Measurements from ENCODE around the gene PNCK. TPM values are rescaled to one million over a fixed set of nuclear protein-coding genes. Genes with fewer than 3 reads are reported as not detected.

The PNCK gene
- total RNA-seq, 1 experiment from 2014 or later, result 26.8 TPM

DNA sequence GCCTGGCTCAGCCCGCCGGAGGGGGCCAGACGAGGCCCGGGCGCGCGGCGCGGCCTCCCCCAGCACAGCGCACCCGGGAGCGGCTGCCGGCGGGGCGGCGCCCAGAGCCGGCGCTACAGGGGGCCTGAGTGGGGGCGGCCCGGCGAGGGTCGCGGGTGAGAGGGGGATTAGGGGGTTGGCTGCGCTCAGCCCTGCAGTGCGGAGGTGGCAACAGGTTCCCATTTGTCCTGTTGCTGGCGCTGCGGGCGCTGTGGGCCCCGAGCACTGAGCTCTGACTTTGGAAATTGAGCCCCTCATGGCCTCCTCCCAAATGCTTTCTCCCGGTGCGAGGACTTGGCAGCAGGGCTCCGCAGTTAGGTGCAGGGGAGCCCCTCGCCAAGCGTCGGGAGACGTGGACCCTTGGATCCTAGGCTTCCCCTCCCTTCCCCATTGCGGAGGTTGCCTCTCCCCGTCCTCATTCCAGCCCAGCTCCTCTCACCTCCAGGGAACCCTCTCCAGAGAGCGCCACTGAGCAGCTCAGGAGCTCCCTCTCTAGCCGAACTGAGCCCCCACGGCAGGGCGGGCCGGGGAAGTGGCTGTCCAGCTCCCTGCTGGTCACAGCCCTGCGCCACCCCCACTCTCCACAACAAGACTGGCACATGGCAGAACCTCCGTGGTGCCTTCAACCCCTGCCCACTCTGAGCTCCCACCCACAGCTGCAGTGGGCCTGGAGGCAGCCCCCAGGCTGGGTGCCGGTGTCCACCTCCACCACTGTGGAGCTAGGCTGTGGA is 29.1 kb downstream of the PNCK start:
- Mint-ChIP-seq H3K9me3 (peaks cover 42 to 61% of the 10 kb centered on the region in 2 experiments), H3K36me3 (ENCODE audit: insufficient read depth in 1 of 3, low read depth in 3 of 3) (peaks cover 0 to 7% (median 2%) of the 10 kb centered on the region in 3 experiments; a peak in 3 of 7 replicates), H3K4me3 (peak overlapping the region; percentile 39 to 76), H3K27ac (no peak overlapping the region; a peak in 1 of 7 replicates), H3K27me3 (ENCODE audit: low read depth) (peaks cover 81% of the 10 kb centered on the region), H3K4me1 (peaks cover 8 to 12% of the 10 kb centered on the region in 2 experiments)
- DNase-seq, result peak; percentile 43
- Histone ChIP-seq H2BK12ac (ENCODE audit: insufficient read length, low read depth, low read length) (no peak overlapping the region), H2AK5ac (ENCODE audit: insufficient read length, low read length) (no peak overlapping the region), H4K8ac (replicated peaks; ENCODE audit: insufficient read length, low read depth, low read length) (no peak overlapping the region), H3K9ac (ENCODE audit: extremely low read depth, insufficient read length, low read length) (no peak overlapping the region), H4K20me1 (ENCODE audit: control insufficient read depth, insufficient read depth, insufficient read length) (no peaks in the 10 kb centered on the region), H2BK20ac (ENCODE audit: low read depth, low read length, poor library complexity, severe bottlenecking) (no peak overlapping the region), H3K79me1 (ENCODE audit: insufficient read depth, low read depth, low read length, poor library complexity, severe bottlenecking) (no peaks in the 10 kb centered on the region), H3K18ac (ENCODE audit: insufficient read length, low read depth, low read length) (no peak overlapping the region), H3K4me1 (ENCODE audit: insufficient read depth, low read length) (no peaks in the 10 kb centered on the region; the same call in 1 of the 2 replicates), H3K14ac (ENCODE audit: insufficient read depth, low read length) (no peak overlapping the region), H3K9me3 (ENCODE audit: control insufficient read depth, low read depth, low read length) (peaks cover 37% of the 10 kb centered on the region), H3K4me2 (ENCODE audit: insufficient read depth, insufficient read length, low read length) (peak overlapping the region; percentile 39), H3K23ac (ENCODE audit: insufficient read length, low read depth, low read length) (no peak overlapping the region), H3K79me2 (ENCODE audit: insufficient read depth, low read length) (no peaks in the 10 kb centered on the region), H3T11ph (ENCODE audit: low read length) (no peak overlapping the region), H3K27ac (ENCODE audit: insufficient read length, low read depth, low read length) (no peak overlapping the region), H2BK120ac (ENCODE audit: low read depth, low read length, poor library complexity, severe bottlenecking) (no peak overlapping the region), H4K5ac (ENCODE audit: insufficient read length, low read depth, low read length) (no peak overlapping the region), H3K27me3 (ENCODE audit: insufficient read depth, low read length) (peaks cover 58% of the 10 kb centered on the region), H3K23me2 (ENCODE audit: insufficient read length, low read depth, low read length, poor library complexity, severe bottlenecking) (peaks cover 11% of the 10 kb centered on the region), H2BK5ac (ENCODE audit: insufficient read length, low read length) (no peak overlapping the region), H4K91ac (ENCODE audit: insufficient read length, low read depth, low read length) (no peak overlapping the region), H2BK15ac (ENCODE audit: low read depth, low read length) (no peak overlapping the region), H3K56ac (ENCODE audit: insufficient read length, low read depth, low read length) (no peak overlapping the region), H2AFZ (ENCODE audit: low read length) (no peak overlapping the region), H3K4ac (ENCODE audit: low read depth, low read length) (no peak overlapping the region)
- WGBS (ENCODE audit: extremely low coverage, insufficient read length, low lambda C conversion rate), result no CpG with 5 or more reads among the region's 46 CpGs
- TF ChIP-seq, protein P1, sequence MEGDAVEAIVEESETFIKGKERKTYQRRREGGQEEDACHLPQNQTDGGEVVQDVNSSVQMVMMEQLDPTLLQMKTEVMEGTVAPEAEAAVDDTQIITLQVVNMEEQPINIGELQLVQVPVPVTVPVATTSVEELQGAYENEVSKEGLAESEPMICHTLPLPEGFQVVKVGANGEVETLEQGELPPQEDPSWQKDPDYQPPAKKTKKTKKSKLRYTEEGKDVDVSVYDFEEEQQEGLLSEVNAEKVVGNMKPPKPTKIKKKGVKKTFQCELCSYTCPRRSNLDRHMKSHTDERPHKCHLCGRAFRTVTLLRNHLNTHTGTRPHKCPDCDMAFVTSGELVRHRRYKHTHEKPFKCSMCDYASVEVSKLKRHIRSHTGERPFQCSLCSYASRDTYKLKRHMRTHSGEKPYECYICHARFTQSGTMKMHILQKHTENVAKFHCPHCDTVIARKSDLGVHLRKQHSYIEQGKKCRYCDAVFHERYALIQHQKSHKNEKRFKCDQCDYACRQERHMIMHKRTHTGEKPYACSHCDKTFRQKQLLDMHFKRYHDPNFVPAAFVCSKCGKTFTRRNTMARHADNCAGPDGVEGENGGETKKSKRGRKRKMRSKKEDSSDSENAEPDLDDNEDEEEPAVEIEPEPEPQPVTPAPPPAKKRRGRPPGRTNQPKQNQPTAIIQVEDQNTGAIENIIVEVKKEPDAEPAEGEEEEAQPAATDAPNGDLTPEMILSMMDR (conservative IDR thresholded peaks at IDR 0.05), result peak; percentile 27; the same call in 2 of the 3 replicates
